Body of pancreas (tissue), 4 donors: ENCODE data around the gene IDI1.

Source experiments
- CTCF ChIP-seq, 7 experiments: fragments of 450-650 bp in 4 of 7; fragments of 200-600 bp in 3 of 7; sonication (generic) in 3 of 7; IDR thresholded peaks; one replicate each; pipeline ENCODE4 v1.5.1; 2016 to 2019; ENCODE audit warnings: antibody characterized with exemption in 7 of 7
- POLR2A ChIP-seq, 3 donors: fragments of 450-650 bp; IDR thresholded peaks; one replicate each; pipeline ENCODE4 v1.6.1; 2016; ENCODE audit warnings: antibody characterized with exemption in 3 of 3, mild to moderate bottlenecking in 2 of 3

GRCh38 chr10:1034758-1035157, 14.2 kb downstream of the IDI1 start:
- TF ChIP-seq POLR2A (IDR thresholded peaks at IDR 0.05) (no peak), CTCF (IDR thresholded peaks at IDR 0.05) (no peak)
